Liver (tissue), 9 donors: Measurements from ENCODE around the gene SPTLC2. TPM values are rescaled to one million over a fixed set of nuclear protein-coding genes. Genes with fewer than 3 reads are reported as not detected.

ENCODE experiments used
- DNase-seq: peaks from one replicate; pipeline ENCODE4 v3.0.0-alpha.2; 2017; ENCODE audit warnings: low spot score
- H3K27ac ChIP-seq, 2 donors: one replicate each; pipeline ENCODE4 v1.7.0; 2013; ENCODE audit warnings: inconsistent platforms in 2 of 2, low read length in 2 of 2, control low read depth in 1 of 2, low read depth in 1 of 2, mild to moderate bottlenecking in 1 of 2
- H3K27me3 ChIP-seq, 4 donors: one replicate each; pipeline versions ENCODE4 v1.6.1 to v1.7.0; 2013; ENCODE audit warnings: low read length in 3 of 4, inconsistent platforms in 1 of 4, mild to moderate bottlenecking in 1 of 4, moderate library complexity in 1 of 4; ENCODE audit not compliant: control insufficient read depth in 4 of 4, insufficient read depth in 4 of 4
- H3K36me3 ChIP-seq, 4 donors: one replicate each; pipeline versions ENCODE4 v1.6.1 to v1.7.0; 2013; ENCODE audit warnings: low read length in 3 of 4, mild to moderate bottlenecking in 3 of 4, low read depth in 1 of 4, moderate library complexity in 1 of 4; ENCODE audit not compliant: control insufficient read depth in 4 of 4, insufficient read depth in 3 of 4
- H3K4me1 ChIP-seq, 4 donors: one replicate each; pipeline versions ENCODE4 v1.6.1 to v1.7.0; 2013; ENCODE audit warnings: low read length in 3 of 4, mild to moderate bottlenecking in 3 of 4, moderate library complexity in 1 of 4; ENCODE audit not compliant: control insufficient read depth in 4 of 4, insufficient read depth in 4 of 4
- H3K4me3 ChIP-seq, 3 donors: one replicate each; pipeline versions ENCODE4 v1.6.1 to v1.7.0; 2013; ENCODE audit warnings: low read length in 3 of 3, control low read depth in 1 of 3, low read depth in 1 of 3, mild to moderate bottlenecking in 1 of 3
- H3K9ac ChIP-seq, 2 donors: one replicate each; pipeline ENCODE4 v1.7.0; 2013; ENCODE audit warnings: low read length in 2 of 2, mild to moderate bottlenecking in 2 of 2, moderate library complexity in 2 of 2, control low read depth in 1 of 2, low read depth in 1 of 2
- H3K9me3 ChIP-seq, 4 donors: one replicate each; pipeline versions ENCODE4 v1.6.1 to v1.7.0; 2013; ENCODE audit warnings: low read length in 3 of 4; ENCODE audit not compliant: control insufficient read depth in 4 of 4
- CTCF ChIP-seq: fragments of 150-350 bp; IDR thresholded peaks from 2 replicates; pipeline ENCODE4 v1.5.1; 2017; ENCODE audit warnings: improper control_type of control experiment, low read depth, low read length; ENCODE audit not compliant: missing input control
- EGR1 ChIP-seq, 2 donors: IDR thresholded peaks; 2 replicates each; pipeline ENCODE4 v1.6.1; 2016 to 2018; ENCODE audit warnings: antibody characterized with exemption in 2 of 2, low read depth in 2 of 2
- FOXA1 ChIP-seq: IDR thresholded peaks from 2 replicates; pipeline ENCODE4 v1.6.1; 2016; ENCODE audit warnings: antibody characterized with exemption
- FOXA2 ChIP-seq: IDR thresholded peaks from 2 replicates; pipeline ENCODE4 v1.6.1; 2016; ENCODE audit warnings: antibody characterized with exemption
- HNF4A ChIP-seq, 2 donors: conservative IDR thresholded peaks; 2 replicates each; pipeline ENCODE4 v1.6.1; 2016; ENCODE audit warnings: antibody characterized with exemption in 2 of 2, mild to moderate bottlenecking in 2 of 2
- HNF4G ChIP-seq: IDR thresholded peaks from 2 replicates; pipeline ENCODE4 v1.6.1; 2016; ENCODE audit warnings: antibody characterized with exemption
- JUND ChIP-seq, 2 donors: IDR thresholded peaks; 2 replicates each; pipeline ENCODE4 v1.6.1; 2016; ENCODE audit warnings: antibody characterized with exemption in 2 of 2
- MAX ChIP-seq: IDR thresholded peaks from 2 replicates; pipeline ENCODE4 v1.6.1; 2016; ENCODE audit warnings: antibody characterized with exemption
- NR2F2 ChIP-seq: IDR thresholded peaks from 2 replicates; pipeline ENCODE4 v1.6.1; 2016; ENCODE audit warnings: antibody characterized with exemption
- RAD21 ChIP-seq, 2 donors: IDR thresholded peaks; 2 replicates each; pipeline ENCODE4 v1.6.1; 2016; ENCODE audit warnings: antibody characterized with exemption in 2 of 2, mild to moderate bottlenecking in 2 of 2
- RXRA ChIP-seq, 2 donors: IDR thresholded peaks; 2 replicates each; pipeline ENCODE4 v1.6.1; 2017 to 2018; ENCODE audit warnings: antibody characterized with exemption in 2 of 2, mild to moderate bottlenecking in 1 of 2
- SP1 ChIP-seq: IDR thresholded peaks from 2 replicates; pipeline ENCODE4 v1.6.1; 2018; ENCODE audit warnings: antibody characterized with exemption, mild to moderate bottlenecking
- TAF1 ChIP-seq: conservative IDR thresholded peaks from 2 replicates; pipeline ENCODE4 v1.6.1; 2016; ENCODE audit warnings: antibody characterized with exemption, mild to moderate bottlenecking
- YY1 ChIP-seq: IDR thresholded peaks from 2 replicates; pipeline ENCODE4 v1.6.1; 2016; ENCODE audit warnings: antibody characterized with exemption, mild to moderate bottlenecking
- WGBS: extraction: QIAGEN DNeasy Blood & Tissue Kit; methylation state at CpG from one replicate; pipeline ENCODE4 v1.1.7; 2013; 5-methylcytosine and 5-hydroxymethylcytosine counted together
- polyA plus RNA-seq, 2 donors: library from polyadenylated mRNA; stranded (reverse) in 1 of 2; unstranded in 1 of 2; fragments of 200-250 nt in 1 of 2; fragments of >200 nt in 1 of 2; fragmentation: Nextera tagmentation in 1 of 2; extraction: Ambion mirVana in 1 of 2; gene quantifications; one replicate each; pipeline versions ENCODE4 v1.2.1 to v1.2.3, GENCODE V29; 2013 to 2015
- total RNA-seq, 2 donors: library from RNA; depleted of rRNA; stranded (reverse); fragments of >200 nt; gene quantifications; one replicate each; pipeline ENCODE4 v1.2.3, GENCODE V29; 2014
- TF ChIP-seq, protein P1 (sequence below): IDR thresholded peaks from 2 replicates; pipeline ENCODE4 v1.6.1; 2016; ENCODE audit warnings: antibody characterized with exemption
- TF ChIP-seq, protein P2 (sequence below): IDR thresholded peaks from 2 replicates; pipeline ENCODE4 v1.6.1; 2016; ENCODE audit warnings: antibody characterized with exemption, mild to moderate bottlenecking
- TF ChIP-seq, protein P3 (sequence below): IDR thresholded peaks from 2 replicates; pipeline ENCODE4 v1.6.1; 2016; ENCODE audit warnings: antibody characterized with exemption
- donor health status: healthy.
- donor health status: healthy.
- donor health status: healthy.
- donor health status: healthy.
- donor health status: healthy.

The SPTLC2 gene
- total and polyA plus RNA-seq, 4 donors, result 3.9 to 19.2 (median 9.9) TPM

GRCh38 chr14:77556946-77557345 is 59.5 kb downstream of the SPTLC2 start:
- WGBS, result 71% methylated on average over 4 of the region's 4 CpGs
- Histone ChIP-seq H3K4me3 (no peak overlapping the region), H3K27ac (no peak overlapping the region), H3K36me3 (peaks cover 3 to 17% (median 7%) of the 10 kb centered on the region in 4 donors), H3K9me3 (no peaks in the 10 kb centered on the region), H3K4me1 (no peaks in the 10 kb centered on the region), H3K27me3 (no peaks in the 10 kb centered on the region), H3K9ac (no peak overlapping the region)
- no peak for DNase-seq
- TF ChIP-seq TAF1, result no peak
- TF ChIP-seq, protein P1, sequence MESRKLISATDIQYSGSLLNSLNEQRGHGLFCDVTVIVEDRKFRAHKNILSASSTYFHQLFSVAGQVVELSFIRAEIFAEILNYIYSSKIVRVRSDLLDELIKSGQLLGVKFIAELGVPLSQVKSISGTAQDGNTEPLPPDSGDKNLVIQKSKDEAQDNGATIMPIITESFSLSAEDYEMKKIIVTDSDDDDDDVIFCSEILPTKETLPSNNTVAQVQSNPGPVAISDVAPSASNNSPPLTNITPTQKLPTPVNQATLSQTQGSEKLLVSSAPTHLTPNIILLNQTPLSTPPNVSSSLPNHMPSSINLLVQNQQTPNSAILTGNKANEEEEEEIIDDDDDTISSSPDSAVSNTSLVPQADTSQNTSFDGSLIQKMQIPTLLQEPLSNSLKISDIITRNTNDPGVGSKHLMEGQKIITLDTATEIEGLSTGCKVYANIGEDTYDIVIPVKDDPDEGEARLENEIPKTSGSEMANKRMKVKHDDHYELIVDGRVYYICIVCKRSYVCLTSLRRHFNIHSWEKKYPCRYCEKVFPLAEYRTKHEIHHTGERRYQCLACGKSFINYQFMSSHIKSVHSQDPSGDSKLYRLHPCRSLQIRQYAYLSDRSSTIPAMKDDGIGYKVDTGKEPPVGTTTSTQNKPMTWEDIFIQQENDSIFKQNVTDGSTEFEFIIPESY, result no peak
- TF ChIP-seq MAX, result no peak
- no peak for TF ChIP-seq CTCF
- no peak for TF ChIP-seq FOXA1
- TF ChIP-seq, protein P2, sequence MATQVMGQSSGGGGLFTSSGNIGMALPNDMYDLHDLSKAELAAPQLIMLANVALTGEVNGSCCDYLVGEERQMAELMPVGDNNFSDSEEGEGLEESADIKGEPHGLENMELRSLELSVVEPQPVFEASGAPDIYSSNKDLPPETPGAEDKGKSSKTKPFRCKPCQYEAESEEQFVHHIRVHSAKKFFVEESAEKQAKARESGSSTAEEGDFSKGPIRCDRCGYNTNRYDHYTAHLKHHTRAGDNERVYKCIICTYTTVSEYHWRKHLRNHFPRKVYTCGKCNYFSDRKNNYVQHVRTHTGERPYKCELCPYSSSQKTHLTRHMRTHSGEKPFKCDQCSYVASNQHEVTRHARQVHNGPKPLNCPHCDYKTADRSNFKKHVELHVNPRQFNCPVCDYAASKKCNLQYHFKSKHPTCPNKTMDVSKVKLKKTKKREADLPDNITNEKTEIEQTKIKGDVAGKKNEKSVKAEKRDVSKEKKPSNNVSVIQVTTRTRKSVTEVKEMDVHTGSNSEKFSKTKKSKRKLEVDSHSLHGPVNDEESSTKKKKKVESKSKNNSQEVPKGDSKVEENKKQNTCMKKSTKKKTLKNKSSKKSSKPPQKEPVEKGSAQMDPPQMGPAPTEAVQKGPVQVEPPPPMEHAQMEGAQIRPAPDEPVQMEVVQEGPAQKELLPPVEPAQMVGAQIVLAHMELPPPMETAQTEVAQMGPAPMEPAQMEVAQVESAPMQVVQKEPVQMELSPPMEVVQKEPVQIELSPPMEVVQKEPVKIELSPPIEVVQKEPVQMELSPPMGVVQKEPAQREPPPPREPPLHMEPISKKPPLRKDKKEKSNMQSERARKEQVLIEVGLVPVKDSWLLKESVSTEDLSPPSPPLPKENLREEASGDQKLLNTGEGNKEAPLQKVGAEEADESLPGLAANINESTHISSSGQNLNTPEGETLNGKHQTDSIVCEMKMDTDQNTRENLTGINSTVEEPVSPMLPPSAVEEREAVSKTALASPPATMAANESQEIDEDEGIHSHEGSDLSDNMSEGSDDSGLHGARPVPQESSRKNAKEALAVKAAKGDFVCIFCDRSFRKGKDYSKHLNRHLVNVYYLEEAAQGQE, result no peak
- no peak for TF ChIP-seq EGR1 (IDR thresholded peaks at IDR 0.05; ENCODE audit: low read depth in 2 of 2)
- no peak for TF ChIP-seq FOXA2
- no peak for TF ChIP-seq SP1
- TF ChIP-seq JUND (IDR thresholded peaks at IDR 0.05), result no peak
- no peak for TF ChIP-seq RAD21 (IDR thresholded peaks at IDR 0.05)
- no peak for TF ChIP-seq YY1
- TF ChIP-seq, protein P3, sequence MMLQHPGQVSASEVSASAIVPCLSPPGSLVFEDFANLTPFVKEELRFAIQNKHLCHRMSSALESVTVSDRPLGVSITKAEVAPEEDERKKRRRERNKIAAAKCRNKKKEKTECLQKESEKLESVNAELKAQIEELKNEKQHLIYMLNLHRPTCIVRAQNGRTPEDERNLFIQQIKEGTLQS, result no peak
- TF ChIP-seq HNF4A (conservative IDR thresholded peaks at IDR 0.05), result no peak

DNA sequence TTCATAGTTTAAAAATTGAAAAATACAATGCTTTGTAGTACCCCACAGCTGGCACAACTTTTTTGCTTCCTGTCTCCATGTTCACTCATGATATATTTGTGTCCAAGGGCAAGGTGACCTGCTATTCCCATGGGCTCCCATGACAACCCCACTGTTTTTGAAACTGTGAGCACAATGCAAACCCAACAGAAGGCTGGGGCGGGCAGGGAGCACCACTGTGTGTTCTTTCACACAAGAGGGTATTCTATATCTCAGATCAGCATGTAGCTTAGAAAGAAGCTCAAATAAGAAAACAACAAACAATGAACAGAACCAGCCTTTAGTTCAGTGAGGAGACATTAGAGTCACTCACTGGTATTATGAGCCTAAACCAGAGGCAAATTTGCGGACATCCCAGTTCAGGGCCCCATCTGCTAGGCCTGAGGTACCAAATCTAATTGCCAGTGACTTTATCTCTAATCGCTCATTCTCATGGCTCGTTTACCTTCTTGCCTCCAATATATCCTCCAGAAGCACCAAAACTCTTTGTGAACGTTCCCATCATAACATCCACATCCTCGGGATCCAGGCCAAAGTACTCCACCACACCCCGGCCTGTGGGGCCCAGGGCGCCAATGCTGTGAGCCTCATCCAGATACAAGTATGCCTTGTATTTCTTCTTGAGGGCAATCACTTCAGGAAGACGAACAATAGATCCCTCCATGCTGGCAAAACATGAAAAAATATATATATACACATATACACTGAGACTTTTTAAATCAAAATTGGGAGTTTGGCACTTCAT is 61.4 kb downstream of the SPTLC2 start:
- no peaks in the 10 kb centered on the region for H3K9me3 ChIP-seq
- H3K36me3 ChIP-seq, result peaks cover 2 to 19% (median 7%) of the 10 kb centered on the region in 4 donors
- H3K4me1 ChIP-seq, result no peaks in the 10 kb centered on the region
- no peak overlapping the region for H3K27ac ChIP-seq
- DNase-seq, result no peak
- TF ChIP-seq CTCF (no peak), HNF4G (no peak), RXRA (IDR thresholded peaks at IDR 0.05) (no peak), SP1 (no peak), YY1 (no peak), FOXA2 (no peak), RAD21 (IDR thresholded peaks at IDR 0.05) (no peak), TAF1 (no peak), NR2F2 (no peak)
- TF ChIP-seq, protein P1, result no peak
- H3K4me3 ChIP-seq, result no peak overlapping the region
- 91% methylated on average over 9 of the region's 9 CpGs for WGBS
- H3K9ac ChIP-seq, result no peak overlapping the region
- no peaks in the 10 kb centered on the region for H3K27me3 ChIP-seq
